Measurements from ENCODE around the gene RNF224. TPM values are rescaled to one million over a fixed set of nuclear protein-coding genes. Genes with fewer than 3 reads are reported as not detected.

RNF224 gene
- total RNA-seq, 1 donor from 2014 or later, result not detected

GRCh38 chr9:137230705-137231371 lies 3.5 kb downstream of the RNF224 start, which contains the start of gene SLC34A3:
Gene SLC34A3 (plus strand): TSS chr9:137230901. CDS start chr9:137231703, 802 bp downstream.
- H3K27me3 ChIP-seq (ENCODE audit: control insufficient read depth, insufficient read depth, low read length), result peaks cover 61% of the 10 kb centered on the region
- no peak for TF ChIP-seq CTCF (IDR thresholded peaks at IDR 0.05; ENCODE audit: insufficient read depth, low read length, poor library complexity, severe bottlenecking)
- no peak for DNase-seq (ENCODE audit: low read depth)
- H3K4me3 ChIP-seq (ENCODE audit: low read depth, low read length), result no peak within 1 kb of the TSS
- H3K36me3 ChIP-seq (ENCODE audit: control insufficient read depth, insufficient read depth, low read length), result no peaks in the 10 kb centered on the region

DNA sequence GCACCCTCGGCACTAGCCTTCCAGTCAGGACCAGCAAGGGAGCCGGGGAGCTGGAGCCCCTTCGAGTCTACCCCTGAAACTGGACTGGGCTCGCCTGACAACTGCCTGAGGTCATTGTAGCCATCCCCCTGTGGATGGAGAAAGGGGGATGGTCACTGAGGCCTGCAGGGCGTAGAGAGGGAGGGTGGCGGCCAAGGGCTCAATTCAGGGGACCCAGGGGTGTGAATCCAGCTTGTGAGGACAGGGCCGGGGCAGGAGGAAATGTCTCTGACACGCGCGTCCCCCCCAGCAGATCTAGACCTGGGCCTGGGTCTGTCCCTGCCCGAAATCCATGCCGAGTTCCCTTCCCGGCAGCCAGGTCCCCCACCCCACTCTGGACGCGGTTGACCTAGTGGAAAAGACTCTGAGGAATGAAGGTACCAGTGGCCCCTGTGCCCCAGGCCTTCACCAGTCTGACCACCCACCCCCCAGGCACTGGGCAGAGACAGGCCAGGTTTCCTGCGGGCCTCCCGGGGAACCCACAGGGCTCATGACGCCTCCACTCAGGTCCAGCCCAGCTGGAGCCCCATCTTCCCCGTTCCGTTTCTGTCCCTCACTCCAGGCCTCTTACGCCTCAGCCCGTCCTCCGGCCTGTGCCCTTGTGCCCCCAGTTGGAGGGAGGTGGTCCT lies 4.2 kb downstream of the RNF224 start:
- no peak for DNase-seq (ENCODE audit: low read depth)
- Histone ChIP-seq H3K36me3 (ENCODE audit: control insufficient read depth, insufficient read depth, low read length) (no peaks in the 10 kb centered on the region), H3K4me3 (ENCODE audit: low read depth, low read length) (no peak overlapping the region), H3K27me3 (ENCODE audit: control insufficient read depth, insufficient read depth, low read length) (peaks cover 64% of the 10 kb centered on the region)
- no peak for TF ChIP-seq CTCF (IDR thresholded peaks at IDR 0.05; ENCODE audit: insufficient read depth, low read length, poor library complexity, severe bottlenecking)

GRCh38 chr9:137232101-137232500 lies 4.8 kb downstream of the RNF224 start:
- Histone ChIP-seq H3K27me3 (ENCODE audit: control insufficient read depth, insufficient read depth, low read length) (peaks cover 64% of the 10 kb centered on the region), H3K4me3 (ENCODE audit: low read depth, low read length) (no peak overlapping the region), H3K36me3 (ENCODE audit: control insufficient read depth, insufficient read depth, low read length) (no peaks in the 10 kb centered on the region)
- TF ChIP-seq CTCF (IDR thresholded peaks at IDR 0.05; ENCODE audit: insufficient read depth, low read length, poor library complexity, severe bottlenecking), result no peak
- no peak for DNase-seq (ENCODE audit: low read depth)

- H3K27me3 ChIP-seq (ENCODE audit: control insufficient read depth, insufficient read depth, low read length), result peaks cover 64% of the 10 kb centered on the region
- H3K4me3 ChIP-seq (ENCODE audit: low read depth, low read length), result no peak overlapping the region
- no peak for DNase-seq (ENCODE audit: low read depth)
- H3K36me3 ChIP-seq (ENCODE audit: control insufficient read depth, insufficient read depth, low read length), result no peaks in the 10 kb centered on the region
- no peak for TF ChIP-seq CTCF (IDR thresholded peaks at IDR 0.05; ENCODE audit: insufficient read depth, low read length, poor library complexity, severe bottlenecking)
These were observed 5.2 kb downstream of the RNF224 start for GRCh38 chr9:137232510-137232909.

DNA sequence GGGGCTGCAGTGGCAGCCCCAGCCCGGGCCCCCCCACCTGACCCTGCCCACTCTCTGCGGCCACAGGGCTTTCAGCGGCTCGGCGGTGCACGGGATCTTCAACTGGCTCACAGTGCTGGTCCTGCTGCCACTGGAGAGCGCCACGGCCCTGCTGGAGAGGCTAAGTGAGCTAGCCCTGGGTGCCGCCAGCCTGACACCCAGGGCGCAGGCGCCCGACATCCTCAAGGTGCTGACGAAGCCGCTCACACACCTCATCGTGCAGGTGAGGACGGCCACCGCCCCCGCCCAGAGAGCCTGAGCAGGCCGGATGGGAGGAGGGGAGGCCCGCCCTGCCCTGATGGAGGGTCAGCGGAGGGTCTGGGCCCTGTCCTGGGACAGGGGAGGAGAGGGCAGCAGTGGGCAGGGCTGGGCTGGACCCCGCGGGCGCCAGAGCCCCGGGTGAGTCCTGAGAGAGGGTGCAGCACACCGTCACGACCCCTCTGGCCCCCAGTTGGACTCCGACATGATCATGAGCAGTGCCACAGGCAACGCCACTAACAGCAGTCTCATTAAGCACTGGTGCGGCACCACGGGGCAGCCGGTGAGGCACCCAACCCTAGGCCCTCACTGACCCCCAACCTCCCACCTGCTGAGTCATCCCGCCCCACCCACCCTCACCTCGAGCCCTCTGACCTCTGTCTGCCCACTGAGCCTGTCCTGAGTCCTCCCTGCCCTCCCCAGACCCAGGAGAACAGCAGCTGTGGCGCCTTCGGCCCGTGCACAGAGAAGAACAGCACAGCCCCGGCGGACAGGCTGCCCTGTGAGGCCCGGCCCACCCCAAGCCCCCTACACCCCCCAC lies 6.1 kb downstream of the RNF224 start:
- no peak overlapping the region for H3K4me3 ChIP-seq (ENCODE audit: low read depth, low read length)
- H3K36me3 ChIP-seq (ENCODE audit: control insufficient read depth, insufficient read depth, low read length), result no peaks in the 10 kb centered on the region
- no peak for TF ChIP-seq CTCF (IDR thresholded peaks at IDR 0.05; ENCODE audit: insufficient read depth, low read length, poor library complexity, severe bottlenecking)
- no peak for DNase-seq (ENCODE audit: low read depth)
- H3K27me3 ChIP-seq (ENCODE audit: control insufficient read depth, insufficient read depth, low read length), result peaks cover 60% of the 10 kb centered on the region

All from kidney epithelial cell (primary cell).